Activated CD8-positive, alpha-beta T cell treated with anti-CD3 and anti-CD28 coated beads for 36 hours (primary cell): ENCODE measurements around the gene ZNF22. TPM values are rescaled to one million over a fixed set of nuclear protein-coding genes. Genes with fewer than 3 reads are reported as not detected.

ENCODE experiments used
- ATAC-seq: fragments of 200-7000 bp; cut with Tn5 transposase; one replicate; pipeline ENCODE4 v1.10.0; 2021; ENCODE audit warnings: mild to moderate bottlenecking, moderate library complexity
- CTCF ChIA-PET: fragments of 350-600 bp; sonication (Branson Sonifier 250); formaldehyde crosslinking; loops from one replicate; lab custom pipeline; 2021; ENCODE audit warnings: antibody characterized with exemption; lab: Charles Lee
- POLR2A ChIA-PET: fragments of 350-600 bp; sonication (Branson Sonifier 250); formaldehyde crosslinking; loops from one replicate; lab custom pipeline; 2021; ENCODE audit warnings: antibody characterized with exemption; lab: Charles Lee
- DNase-seq: peaks from one replicate; pipeline ENCODE4 v3.0.0-alpha.2; 2020
- H3K27ac Mint-ChIP-seq: one replicate; pipeline ENCODE4 v1.8.0; 2021; ENCODE audit warnings: mild to moderate bottlenecking, mixed read lengths
- H3K27me3 Mint-ChIP-seq: one replicate; pipeline ENCODE4 v1.8.0; 2021; ENCODE audit warnings: mixed read lengths
- H3K36me3 Mint-ChIP-seq: one replicate; pipeline ENCODE4 v1.8.0; 2021; ENCODE audit warnings: low read depth, mixed read lengths
- H3K4me1 Mint-ChIP-seq: one replicate; pipeline ENCODE4 v1.8.0; 2021; ENCODE audit warnings: low read depth, mixed read lengths
- H3K4me3 Mint-ChIP-seq: one replicate; pipeline ENCODE4 v1.8.0; 2021; ENCODE audit warnings: mild to moderate bottlenecking, moderate library complexity, mixed read lengths
- H3K9me3 Mint-ChIP-seq: one replicate; pipeline ENCODE4 v1.8.0; 2021; ENCODE audit warnings: mixed read lengths
- CTCF ChIP-seq: fragments of 200-600 bp; IDR thresholded peaks from one replicate; pipeline ENCODE4 v1.8.0; 2022; ENCODE audit warnings: antibody characterized with exemption, mild to moderate bottlenecking
- intact Hi-C: fragments of 100-400 bp; cut with micrococcal nuclease; formaldehyde crosslinking; loops from one replicate; pipeline ENCODE4 v1.10.0; 2022
- total RNA-seq, 2 experiments: library from RNA; stranded (reverse); gene quantifications; one replicate each; pipeline ENCODE4 v1.2.3, GENCODE V29; 2021

ZNF22 gene
- total RNA-seq, 2 experiments from 2014 or later: 34.4 to 37.6 TPM

GRCh38 chr10:44976352-44977198 lies 24.1 kb upstream of the ZNF22 start:
- ATAC-seq (no peak), DNase-seq (no peak)
- intact Hi-C loops: no loop called here
- no peak overlapping the region for H3K4me3 Mint-ChIP-seq
- H3K27me3 Mint-ChIP-seq: no peaks in the 10 kb centered on the region
- H3K36me3 Mint-ChIP-seq: no peaks in the 10 kb centered on the region
- peaks cover 19% of the 10 kb centered on the region for H3K4me1 Mint-ChIP-seq
- no peak overlapping the region for H3K27ac Mint-ChIP-seq
- CTCF ChIA-PET: interaction anchor here (0.7 to 4.5 kb wide), 6 partner anchors 10 to 78 kb away, joined by 3 to 25 read pairs (median 6); no protein-coding TSS in a partner anchor
- TF ChIP-seq CTCF: no peak
- POLR2A ChIA-PET: no interaction called here
- no peaks in the 10 kb centered on the region for H3K9me3 Mint-ChIP-seq

- Mint-ChIP-seq H3K9me3 (no peaks in the 10 kb centered on the region), H3K4me3 (no peak overlapping the region), H3K27ac (no peak overlapping the region), H3K36me3 (no peaks in the 10 kb centered on the region), H3K4me1 (peaks cover 19% of the 10 kb centered on the region), H3K27me3 (no peaks in the 10 kb centered on the region)
- no peak for ATAC-seq
- no peak for TF ChIP-seq CTCF
- DNase-seq: no peak
- ChIA-PET CTCF (interaction anchor here (0.9 to 4.5 kb wide), 3 partner anchors 11 to 64 kb away, joined by 3 to 23 read pairs (median 10); no protein-coding TSS in a partner anchor), POLR2A (interaction anchor here (1.2 kb wide), 1 partner anchor 23 kb away, joined by 3 read pairs; no protein-coding TSS in a partner anchor)
- intact Hi-C loops: no loop called here
Observed at GRCh38 chr10:44977287-44978212, 23.2 kb upstream of the ZNF22 start.

- H3K27ac Mint-ChIP-seq: no peak overlapping the region
- intact Hi-C loops: no loop called here
- H3K4me3 Mint-ChIP-seq: no peak overlapping the region
- DNase-seq (no peak), ATAC-seq (no peak)
- ChIA-PET POLR2A (interaction anchor here (0.7 to 1.2 kb wide), 2 partner anchors 21 to 22 kb away, joined by 3 read pairs; no protein-coding TSS in a partner anchor), CTCF (interaction anchor here (4.5 kb wide), 1 partner anchor 45 kb away, joined by 23 read pairs; no protein-coding TSS in a partner anchor)
- TF ChIP-seq CTCF: no peak
- H3K27me3 Mint-ChIP-seq: no peaks in the 10 kb centered on the region
- H3K36me3 Mint-ChIP-seq: no peaks in the 10 kb centered on the region
- H3K4me1 Mint-ChIP-seq: peaks cover 19% of the 10 kb centered on the region
- no peaks in the 10 kb centered on the region for H3K9me3 Mint-ChIP-seq
Observed at GRCh38 chr10:44978213-44978569, 22.5 kb upstream of the ZNF22 start.

- DNase-seq: peak; percentile 30
- H3K9me3 Mint-ChIP-seq: no peaks in the 10 kb centered on the region
- no peak for ATAC-seq
- ChIA-PET POLR2A (interaction anchor here (0.7 to 1.2 kb wide), 2 partner anchors 20 to 22 kb away, joined by 3 read pairs; no protein-coding TSS in a partner anchor), CTCF (interaction anchor here (0.8 to 4.5 kb wide), 2 partner anchors 11 to 46 kb away, joined by 3 to 23 read pairs; no protein-coding TSS in a partner anchor)
- TF ChIP-seq CTCF: no peak
- H3K27ac Mint-ChIP-seq: no peak within 1 kb of the TSS
- intact Hi-C loops: no loop called here
- H3K4me3 Mint-ChIP-seq: no peak within 1 kb of the TSS
- peaks cover 14% of the 10 kb centered on the region for H3K4me1 Mint-ChIP-seq
- H3K27me3 Mint-ChIP-seq: no peaks in the 10 kb centered on the region
- no peaks in the 10 kb centered on the region for H3K36me3 Mint-ChIP-seq
Observed at GRCh38 chr10:44978570-44979280, 22.0 kb upstream of the ZNF22 start, which contains the start of gene DEPP1. Gene DEPP1 (minus strand): TSS chr10:44978809. CDS start chr10:44978030, 779 bp downstream.
